Left lung (tissue), 10 donors: ENCODE data around the gene DNAAF9. TPM values are rescaled to one million over a fixed set of nuclear protein-coding genes. Genes with fewer than 3 reads are reported as not detected.
A peak's percentile ranks its signal among the peaks of the same experiment; 100 is the strongest.

ENCODE experiments used
- ATAC-seq: fragments of 200-7000 bp; cut with Tn5 transposase; one replicate; pipeline ENCODE4 v1.9.1; 2020; ENCODE audit warnings: moderate library complexity
- DNase-seq, 4 donors: peaks; one replicate each; pipeline ENCODE4 v3.0.0-alpha.2; 2013 to 2020
- H3K27ac ChIP-seq, 2 donors: fragments of 200-600 bp; sonication (generic) in 1 of 2; one replicate each; pipeline versions ENCODE4 v1.5.0 to v1.8.0; 2020 to 2021
- H3K27me3 ChIP-seq, 2 donors: fragments of 200-600 bp; sonication (generic) in 1 of 2; one replicate each; pipeline versions ENCODE4 v1.5.0 to v1.8.0; 2020 to 2021
- H3K36me3 ChIP-seq, 2 donors: fragments of 200-600 bp; sonication (generic) in 1 of 2; one replicate each; pipeline versions ENCODE4 v1.5.0 to v1.8.0; 2020 to 2021
- H3K4me1 ChIP-seq, 2 donors: fragments of 200-600 bp; one replicate each; pipeline ENCODE4 v1.8.0; 2021
- H3K4me3 ChIP-seq, 2 donors: fragments of 200-600 bp; sonication (generic) in 1 of 2; one replicate each; pipeline versions ENCODE4 v1.5.0 to v1.8.0; 2020 to 2021; ENCODE audit warnings: mild to moderate bottlenecking in 1 of 2
- H3K9me3 ChIP-seq, 2 donors: fragments of 200-600 bp; sonication (generic) in 1 of 2; one replicate each; pipeline versions ENCODE4 v1.5.0 to v1.8.0; 2020 to 2021
- CTCF ChIP-seq, 2 donors: fragments of 200-600 bp; sonication (generic) in 1 of 2; IDR thresholded peaks; one replicate each; pipeline versions ENCODE4 v1.5.0 to v1.8.0; 2021; ENCODE audit warnings: antibody characterized with exemption in 2 of 2
- intact Hi-C, 2 donors: fragments of 100-400 bp; cut with DNase I; formaldehyde crosslinking; loops; one replicate each; pipeline versions ENCODE4 v1.11.2 to v1.14.2; 2022
- polyA plus RNA-seq, 6 donors: library from polyadenylated mRNA; unstranded; fragments of 120-200 nt; gene quantifications; one replicate each; pipeline ENCODE4 v1.2.1, GENCODE V29; 2013; ENCODE audit not compliant: insufficient read length in 6 of 6
- total RNA-seq, 2 donors: library from RNA; stranded (reverse); fragmentation: NEBNext Ultra II Directional; extraction: Animal tissue kit (Norgen Biotek cat#: 25700); gene quantifications; one replicate each; pipeline ENCODE4 v1.2.1, GENCODE V29; 2021
- donor health status: DM: no; HTN: yes; CAD: no.
- donor health status: DM: no; HTN: no; CAD: no.

DNAAF9 gene
- total and polyA plus RNA-seq, 8 donors = 16.9 to 26.3 (median 25.0) TPM

- H3K4me3 ChIP-seq = no peak overlapping the region
- no peak for TF ChIP-seq CTCF (IDR thresholded peaks at IDR 0.05)
- peaks cover 0 to 5% of the 10 kb centered on the region in 2 donors for H3K4me1 ChIP-seq
- H3K9me3 ChIP-seq = peaks cover 0 to 4% of the 10 kb centered on the region in 2 donors
- no peak for DNase-seq
- peak overlapping the region in 1 of 2 donors; percentile 3 for H3K27ac ChIP-seq
- H3K36me3 ChIP-seq = no peaks in the 10 kb centered on the region
- no peak for ATAC-seq
- intact Hi-C loops = no loop called here
- H3K27me3 ChIP-seq = no peaks in the 10 kb centered on the region
Observed at GRCh38 chr20:3390759-3391425, 16.6 kb downstream of the DNAAF9 start.

- TF ChIP-seq CTCF (IDR thresholded peaks at IDR 0.05) = no peak
- H3K27me3 ChIP-seq = no peaks in the 10 kb centered on the region
- no peak for DNase-seq
- intact Hi-C loops = no loop called here
- H3K4me3 ChIP-seq = no peak overlapping the region
- H3K4me1 ChIP-seq = peaks cover 0 to 7% of the 10 kb centered on the region in 2 donors
- H3K36me3 ChIP-seq = peaks cover 0 to 12% of the 10 kb centered on the region in 2 donors
- H3K9me3 ChIP-seq = peaks cover 0 to 10% of the 10 kb centered on the region in 2 donors
- ATAC-seq = no peak
- H3K27ac ChIP-seq = no peak overlapping the region
Observed at GRCh38 chr20:3383878-3384495, 23.5 kb downstream of the DNAAF9 start.

- H3K27me3 ChIP-seq = no peaks in the 10 kb centered on the region
- no peak for ATAC-seq
Observed at GRCh38 chr20:3382836-3383235, 24.6 kb downstream of the DNAAF9 start.

GRCh38 chr20:3380228-3381070 is 27.0 kb downstream of the DNAAF9 start:
- DNase-seq = no peak
- intact Hi-C loops = no loop called here
- Histone ChIP-seq H3K27me3 (no peaks in the 10 kb centered on the region), H3K4me3 (no peak overlapping the region), H3K27ac (no peak overlapping the region), H3K4me1 (peaks cover 0 to 17% of the 10 kb centered on the region in 2 donors), H3K36me3 (peaks cover 0 to 38% of the 10 kb centered on the region in 2 donors), H3K9me3 (peaks cover 0 to 3% of the 10 kb centered on the region in 2 donors)
- TF ChIP-seq CTCF (IDR thresholded peaks at IDR 0.05) = no peak
- ATAC-seq = no peak

More at GRCh38 chr20:3382836-3383235, 24.6 kb downstream of the DNAAF9 start:
- DNase-seq = no peak
- Histone ChIP-seq H3K9me3 (peaks cover 0 to 7% of the 10 kb centered on the region in 2 donors), H3K4me1 (peaks cover 0 to 17% of the 10 kb centered on the region in 2 donors), H3K4me3 (no peak overlapping the region), H3K36me3 (peaks cover 0 to 17% of the 10 kb centered on the region in 2 donors), H3K27ac (no peak overlapping the region)
- TF ChIP-seq CTCF (IDR thresholded peaks at IDR 0.05) = no peak
- intact Hi-C loops = no loop called here

- intact Hi-C loops = no loop called here
- ATAC-seq (no peak), DNase-seq (peak in 1 of 4 donors; percentile 10)
- no peak overlapping the region for H3K4me3 ChIP-seq
- peak overlapping the region in 1 of 2 donors; percentile 50 for H3K27ac ChIP-seq
- H3K9me3 ChIP-seq = no peaks in the 10 kb centered on the region
- TF ChIP-seq CTCF (IDR thresholded peaks at IDR 0.05) = no peak
- peaks cover 0 to 61% of the 10 kb centered on the region in 2 donors for H3K36me3 ChIP-seq
- H3K27me3 ChIP-seq = no peaks in the 10 kb centered on the region
- H3K4me1 ChIP-seq = peaks cover 0 to 10% of the 10 kb centered on the region in 2 donors
Observed at GRCh38 chr20:3378138-3378537, 29.3 kb downstream of the DNAAF9 start.
